NCI-H345 treated with DMSO at 0.1 percent for 48 hours (cell line): ENCODE results near the gene MDM1.

Source experiments
- DNase-seq: peaks from one replicate; lab custom pipeline; 2025; ENCODE audit not compliant: unreplicated experiment; lab: John Stamatoyannopoulos, UW

The MDM1 gene

DNA sequence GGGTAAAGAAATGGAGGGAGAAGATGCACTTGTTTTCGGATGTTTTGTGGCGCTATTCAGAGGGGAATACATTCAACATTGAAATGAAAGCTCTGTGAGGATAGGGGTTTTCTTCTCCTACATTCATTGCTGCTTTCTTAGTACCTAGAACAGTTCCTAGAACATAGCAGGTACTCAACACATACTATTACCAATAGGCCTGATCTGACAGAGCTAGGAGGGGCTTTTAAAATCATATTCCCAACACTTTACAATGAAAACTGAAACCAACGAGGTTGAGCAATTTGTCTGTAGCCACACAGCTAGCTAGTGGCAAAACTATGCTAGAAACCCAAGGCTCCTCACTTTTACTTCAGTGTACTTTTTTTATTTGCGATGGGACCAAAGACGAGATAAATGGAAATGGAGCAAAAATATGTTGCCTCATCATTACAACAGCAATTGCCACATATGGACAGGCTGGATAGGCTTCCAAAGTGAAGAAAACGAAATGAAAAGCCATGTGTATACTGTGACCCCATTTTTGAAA lies 55.7 kb downstream of the MDM1 start:
- no peak for DNase-seq

DNA sequence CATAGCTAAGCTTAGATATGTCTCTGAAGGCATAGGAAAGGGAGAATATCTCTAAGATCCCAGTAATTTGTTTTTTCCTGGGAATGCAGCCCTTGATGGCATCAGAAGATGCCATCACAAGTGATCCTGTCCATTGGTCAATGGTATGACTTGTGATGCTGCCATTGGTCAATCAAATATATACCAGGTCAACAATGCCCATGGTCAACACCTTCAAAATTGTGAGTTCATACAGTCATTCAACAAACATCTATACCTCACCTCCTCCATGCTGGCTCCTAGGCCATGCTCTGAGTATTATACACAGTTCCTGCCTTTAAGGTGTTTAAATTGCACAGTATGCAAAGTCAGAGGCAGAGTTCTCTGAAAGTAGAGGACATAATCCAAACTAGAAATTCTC lies 59.4 kb downstream of the MDM1 start:
- DNase-seq, result no peak

DNA sequence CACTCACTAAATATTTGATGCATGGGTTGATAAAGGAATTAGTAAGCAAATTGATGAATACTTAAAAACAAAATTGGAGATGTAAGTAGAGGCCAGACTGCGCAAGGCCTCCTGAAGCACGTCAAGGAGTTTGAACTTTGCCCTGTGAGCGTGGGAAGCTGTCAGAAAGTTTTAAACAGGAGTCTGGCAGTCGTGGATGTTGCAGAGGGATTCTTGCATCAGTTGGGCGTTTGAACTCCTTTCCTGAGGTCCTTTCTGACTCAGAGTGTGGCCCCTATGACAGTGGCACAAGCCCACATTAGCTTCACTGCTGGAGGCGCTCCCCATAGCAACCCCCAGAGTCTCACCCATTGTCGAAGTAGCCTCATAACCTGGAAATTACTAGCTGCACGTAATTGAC lies 60.8 kb downstream of the MDM1 start:
- DNase-seq, result no peak

DNA sequence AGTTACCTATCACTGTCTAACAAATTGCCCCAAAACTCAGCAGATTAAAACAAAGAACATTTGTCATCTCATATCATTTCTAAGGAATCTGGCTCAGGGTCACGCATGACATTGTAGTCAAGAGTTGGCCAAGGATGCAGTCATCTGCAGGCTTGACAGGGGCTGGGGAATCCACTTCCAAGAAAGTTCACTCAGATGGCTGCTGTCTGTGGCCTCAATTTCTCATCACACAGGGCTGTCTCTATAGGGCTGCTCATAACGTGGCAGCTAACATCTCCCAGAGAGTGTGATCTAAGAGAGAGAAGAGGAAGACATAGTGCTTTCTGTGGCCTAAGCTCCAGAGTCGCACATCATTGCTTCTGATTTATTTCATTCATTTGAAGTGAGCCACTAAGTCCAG lies 61.8 kb downstream of the MDM1 start:
- DNase-seq, result no peak

DNA sequence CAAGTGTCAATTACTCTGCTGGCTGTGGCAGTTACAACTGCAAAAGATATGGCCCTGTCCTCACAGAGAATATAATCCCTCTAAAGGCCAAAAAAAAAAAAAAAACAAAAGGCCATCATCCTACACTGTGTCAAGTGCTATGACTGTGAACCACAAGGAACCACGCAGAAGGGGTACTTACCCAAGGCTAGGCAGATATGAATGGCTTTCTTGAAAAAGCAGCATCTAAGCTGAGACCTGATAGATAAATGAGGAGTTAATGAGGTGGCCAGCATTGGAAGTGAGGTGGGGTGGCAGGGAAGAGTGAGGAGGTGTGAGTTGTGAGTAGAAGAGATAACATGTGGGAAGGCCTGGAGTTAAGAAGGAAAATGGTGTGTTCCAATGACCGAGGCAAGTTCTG lies 62.4 kb downstream of the MDM1 start:
- no peak for DNase-seq

DNA sequence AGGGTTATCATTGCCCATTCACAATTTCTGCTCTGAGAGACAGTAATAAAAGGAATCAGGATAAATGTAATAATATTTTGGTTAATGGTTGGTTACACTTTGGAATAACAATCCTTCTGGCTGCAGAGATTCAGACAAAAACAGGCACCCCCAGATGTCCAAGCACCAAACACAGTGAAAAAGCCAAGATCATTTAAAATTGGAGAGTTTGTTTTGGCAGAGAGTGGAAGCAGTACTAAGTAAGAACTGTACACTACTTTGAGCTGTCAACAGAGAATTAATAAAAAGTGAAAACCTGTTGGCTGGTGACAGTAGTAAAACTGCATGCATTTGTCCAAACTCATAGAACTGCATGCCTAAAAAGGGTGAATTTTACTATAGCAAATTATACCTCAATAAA lies 63.2 kb downstream of the MDM1 start:
- no peak for DNase-seq

DNA sequence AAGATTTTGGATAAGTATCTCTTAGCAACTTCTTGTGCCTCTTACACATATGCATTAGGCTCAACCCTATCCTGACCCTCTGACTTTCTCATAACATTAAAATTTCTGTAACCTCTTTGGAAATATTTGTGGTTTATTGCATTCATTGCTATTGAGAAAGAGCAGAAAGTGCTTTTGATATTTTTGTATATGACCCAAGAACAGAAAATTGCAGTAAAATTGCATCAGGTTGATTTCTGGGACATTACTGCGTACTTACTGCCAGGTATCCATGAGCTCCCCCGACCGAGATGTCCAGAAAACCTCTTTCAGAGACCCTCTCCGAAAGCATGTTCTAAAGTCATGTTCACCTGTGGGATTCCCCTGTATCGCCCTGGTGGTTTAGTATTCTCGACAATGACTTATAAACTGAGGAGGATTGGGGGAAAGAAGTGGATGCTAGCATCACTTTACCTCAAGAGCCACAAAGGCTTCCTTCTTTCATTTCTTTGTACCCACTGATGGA lies 64.2 kb downstream of the MDM1 start:
- DNase-seq, result no peak

DNA sequence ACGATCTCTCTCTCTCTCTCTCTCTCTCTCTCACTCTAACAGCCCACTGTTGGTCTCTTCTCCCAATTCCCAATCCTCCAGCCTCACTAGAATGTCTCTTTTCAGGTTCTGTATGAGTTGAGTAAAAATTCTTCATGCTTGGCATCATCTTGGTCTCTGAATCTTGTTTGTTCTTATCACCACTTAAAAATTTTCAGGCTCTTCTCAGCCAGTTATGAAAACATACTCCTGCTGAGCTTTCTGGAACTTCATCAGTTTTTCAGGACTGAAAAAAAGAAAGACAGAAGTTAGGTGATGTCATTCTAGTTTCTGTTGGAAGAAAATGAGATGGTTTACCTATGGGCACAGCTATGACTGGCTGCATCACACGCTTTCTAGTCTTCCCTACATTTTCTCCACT lies 67.3 kb downstream of the MDM1 start:
- no peak for DNase-seq

DNA sequence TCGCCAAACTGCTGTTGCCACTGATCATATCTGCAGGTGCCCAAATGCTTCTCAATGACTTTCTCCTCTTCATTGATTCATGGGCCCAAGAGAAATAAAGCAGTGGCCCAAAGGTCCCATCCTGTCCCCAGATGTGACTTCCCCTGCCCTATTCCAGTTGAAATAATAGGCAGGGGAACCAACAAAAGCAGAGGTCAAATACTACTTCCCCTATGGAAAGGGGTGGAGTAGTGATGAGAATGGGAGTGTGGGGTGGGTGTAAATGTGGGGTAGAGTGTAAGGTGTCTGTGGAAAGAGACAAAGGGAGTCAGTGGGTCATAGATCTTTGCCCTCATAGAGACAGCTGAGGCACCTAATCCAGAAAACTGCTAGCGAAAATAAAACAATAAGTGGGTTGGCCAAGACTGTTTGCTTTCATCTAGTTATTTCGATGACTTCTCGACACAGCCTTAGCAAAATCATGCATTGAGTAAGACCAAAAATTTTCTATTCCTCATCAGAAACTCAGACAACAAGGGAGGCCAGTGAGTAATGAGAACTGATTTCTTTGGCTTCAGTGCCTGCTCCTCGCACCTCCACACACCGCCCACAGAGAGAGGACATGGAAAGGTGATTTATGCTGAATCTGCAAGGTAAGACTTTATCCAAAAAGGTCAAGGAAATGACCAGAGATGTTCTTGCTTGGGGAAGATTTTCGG lies 67.9 kb downstream of the MDM1 start:
- no peak for DNase-seq

DNA sequence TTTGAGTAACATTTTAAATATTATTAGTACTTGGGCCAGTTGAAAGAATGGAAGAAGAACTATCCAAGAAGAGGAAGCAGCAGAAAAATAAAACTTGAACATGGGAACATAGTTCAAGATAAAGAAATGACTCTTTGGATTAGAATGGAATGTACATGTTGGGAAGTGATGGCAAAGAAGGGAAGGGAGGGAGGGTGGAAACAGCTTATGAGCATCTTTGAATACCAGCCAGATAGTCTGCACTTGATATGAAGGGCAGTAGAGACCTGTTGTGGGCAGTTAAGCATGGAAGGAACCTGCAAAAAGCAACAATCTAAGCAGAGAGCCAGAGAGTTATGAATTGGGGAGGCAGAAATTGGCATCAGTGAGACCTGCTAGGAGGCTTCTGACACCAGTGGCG lies 68.8 kb downstream of the MDM1 start:
- DNase-seq, result no peak

DNA sequence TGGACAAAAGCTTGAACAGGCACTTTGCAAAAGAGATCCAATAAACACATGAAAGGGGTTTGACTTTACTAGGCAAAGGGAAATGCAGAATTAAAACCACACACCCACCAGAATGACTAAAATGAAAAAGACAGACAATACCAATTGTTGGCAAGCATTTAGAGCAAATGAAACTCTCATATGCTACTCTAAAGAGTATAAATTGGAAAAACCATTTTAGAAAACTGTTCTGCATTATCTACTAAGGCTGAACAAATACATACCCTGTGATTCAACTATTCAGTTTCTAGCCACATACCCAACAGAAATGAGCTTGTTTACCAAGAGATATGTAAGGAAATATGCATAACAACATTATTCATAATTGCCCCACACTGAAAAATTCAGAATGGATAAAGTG lies 70.3 kb downstream of the MDM1 start:
- DNase-seq, result no peak

DNA sequence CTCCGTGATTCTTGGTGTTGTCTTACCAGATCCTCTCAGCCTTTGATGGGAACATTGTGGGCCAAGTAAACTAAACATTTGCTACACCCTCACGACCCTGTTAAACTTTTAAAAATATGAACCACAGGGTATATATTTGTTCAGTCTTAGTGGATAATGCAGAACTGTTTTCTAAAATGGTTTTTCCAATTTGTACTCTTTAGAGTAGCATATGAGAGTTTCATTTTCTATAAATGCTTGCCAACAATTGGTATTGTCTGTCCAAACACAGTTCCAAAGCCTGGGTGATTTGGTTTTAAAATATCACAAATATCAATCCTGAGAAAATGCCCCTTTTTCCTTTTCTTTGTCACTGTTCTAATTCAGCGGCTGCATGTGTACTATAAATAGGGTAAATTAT lies 72.0 kb downstream of the MDM1 start:
- DNase-seq, result no peak

DNA sequence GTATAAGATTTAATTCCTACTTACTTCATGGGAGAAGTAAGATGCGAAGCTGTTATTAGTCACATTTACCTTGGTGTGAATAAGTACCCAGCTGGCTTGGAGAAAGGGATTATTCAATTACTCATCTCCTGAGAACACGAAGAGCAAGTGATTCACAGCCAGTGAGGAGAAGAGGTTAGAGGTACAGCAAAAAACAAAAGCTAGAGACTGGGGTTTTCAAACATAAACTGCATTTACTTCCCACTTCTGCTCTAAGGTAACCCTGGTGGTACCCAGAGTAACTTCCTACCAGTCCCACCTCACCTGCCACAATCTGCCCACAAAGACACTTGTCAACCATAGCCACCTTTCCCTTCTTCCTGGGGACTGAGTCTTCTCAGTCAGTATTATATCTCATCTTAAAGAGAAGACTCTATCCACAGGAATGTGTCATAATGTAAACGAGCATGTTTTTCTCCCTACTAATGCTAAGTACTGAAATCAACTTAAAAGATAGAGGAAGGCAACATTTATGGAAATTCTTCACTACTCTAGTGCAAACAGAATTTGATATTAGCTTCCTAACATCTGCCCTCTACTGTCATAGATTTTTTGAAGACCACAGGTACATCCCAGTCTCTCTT lies 72.7 kb downstream of the MDM1 start:
- no peak for DNase-seq

DNA sequence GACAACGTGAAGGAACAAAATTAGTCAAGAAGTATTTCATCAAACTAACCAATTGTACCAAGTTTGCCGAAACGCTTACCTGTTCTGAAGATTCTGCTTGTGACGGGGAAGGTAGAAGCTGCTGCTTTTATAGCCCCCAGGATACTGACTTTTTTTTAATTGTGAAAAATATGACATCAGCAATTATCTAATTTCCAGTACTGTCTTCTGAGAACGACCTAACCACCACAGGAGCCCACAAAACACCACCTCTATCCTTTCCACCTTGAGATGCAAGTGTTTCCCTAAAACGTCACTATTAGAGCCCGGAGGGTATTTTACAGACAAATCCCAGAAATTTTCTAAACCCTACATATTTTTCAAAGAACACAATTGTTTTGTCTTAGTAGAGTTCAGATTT lies 78.7 kb downstream of the MDM1 start, which contains the start of gene IL22:
IL22 (minus strand) TSS at position 101 of the 400 bp plus-strand sequence. CDS start 156 bp downstream, outside the sequence.
- no peak for DNase-seq

DNA sequence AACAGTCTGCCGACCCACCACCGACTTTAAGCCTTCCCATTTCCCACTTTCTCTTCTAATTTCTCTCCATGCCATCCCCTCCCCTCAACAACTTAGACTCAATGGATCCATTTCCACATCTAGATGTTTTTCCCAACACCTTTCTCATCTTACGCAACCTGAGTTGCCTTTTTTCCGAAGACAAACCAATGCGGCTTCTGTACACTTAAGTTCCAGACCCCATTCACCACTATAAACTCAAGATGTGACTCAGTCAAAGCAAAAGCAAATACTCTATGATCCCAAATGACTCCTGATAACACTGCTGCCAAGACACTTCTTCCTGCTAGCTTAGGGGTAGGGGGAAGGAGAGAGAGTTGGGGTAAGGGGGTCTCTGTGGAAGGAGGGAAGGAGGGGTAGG lies 80.1 kb downstream of the MDM1 start:
- DNase-seq, result no peak

DNA sequence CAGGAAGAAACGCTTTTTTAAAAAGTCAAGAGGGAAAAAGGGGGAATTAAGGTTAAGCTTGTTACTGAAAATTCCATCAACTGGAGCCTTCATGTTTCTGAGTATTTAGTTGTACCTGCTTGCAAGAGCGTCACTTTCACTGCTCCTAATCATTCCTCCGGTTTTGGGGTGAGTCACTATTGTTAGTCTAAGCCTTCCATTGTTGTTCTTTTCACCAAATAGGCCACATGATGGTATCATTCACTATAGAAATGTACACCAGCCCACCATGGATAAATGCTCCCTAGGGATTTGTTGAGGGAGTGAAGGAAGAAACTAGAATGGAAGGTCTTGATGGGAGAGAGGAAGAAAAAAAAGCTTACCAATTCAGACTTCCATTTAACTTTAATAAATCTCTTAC lies 81.7 kb downstream of the MDM1 start:
- DNase-seq, result no peak

DNA sequence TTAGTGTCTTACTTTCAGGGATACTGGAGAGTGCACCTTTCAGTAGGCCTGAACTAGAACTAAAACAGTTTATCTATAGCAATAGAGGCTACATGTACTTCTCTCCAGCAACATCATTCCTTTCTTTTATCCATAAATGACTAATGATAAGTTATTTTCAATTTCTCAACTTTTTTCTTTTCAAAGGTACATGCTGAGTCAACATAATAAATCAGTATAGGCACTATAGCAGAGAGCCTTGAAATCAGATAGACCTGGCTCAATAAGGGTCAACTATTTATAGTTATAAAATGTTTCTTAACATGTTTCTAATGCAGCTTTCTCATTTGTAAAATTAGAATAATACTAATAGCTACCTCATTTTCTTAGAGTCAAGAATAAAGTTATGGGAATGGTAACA lies 84.4 kb downstream of the MDM1 start:
- no peak for DNase-seq

DNA sequence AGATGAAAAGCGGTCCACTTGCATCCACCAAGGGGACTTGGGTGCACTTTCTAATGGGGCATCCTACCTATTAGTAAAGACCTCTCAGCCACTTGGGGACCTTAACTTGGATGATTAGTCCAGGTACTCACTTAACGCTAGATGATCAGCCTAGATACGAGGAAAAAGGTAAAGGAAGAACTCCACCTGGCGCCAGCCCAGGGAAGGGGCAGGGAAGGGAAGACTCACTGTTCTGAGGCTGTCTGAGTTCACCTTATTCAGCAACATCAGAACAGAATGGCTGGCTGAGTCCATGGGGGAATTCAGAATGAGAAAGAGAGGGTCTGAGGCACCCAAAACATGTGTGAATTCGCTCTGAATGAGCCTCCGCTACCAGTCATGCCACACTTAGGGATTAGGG lies 85.8 kb downstream of the MDM1 start:
- DNase-seq, result no peak

DNA sequence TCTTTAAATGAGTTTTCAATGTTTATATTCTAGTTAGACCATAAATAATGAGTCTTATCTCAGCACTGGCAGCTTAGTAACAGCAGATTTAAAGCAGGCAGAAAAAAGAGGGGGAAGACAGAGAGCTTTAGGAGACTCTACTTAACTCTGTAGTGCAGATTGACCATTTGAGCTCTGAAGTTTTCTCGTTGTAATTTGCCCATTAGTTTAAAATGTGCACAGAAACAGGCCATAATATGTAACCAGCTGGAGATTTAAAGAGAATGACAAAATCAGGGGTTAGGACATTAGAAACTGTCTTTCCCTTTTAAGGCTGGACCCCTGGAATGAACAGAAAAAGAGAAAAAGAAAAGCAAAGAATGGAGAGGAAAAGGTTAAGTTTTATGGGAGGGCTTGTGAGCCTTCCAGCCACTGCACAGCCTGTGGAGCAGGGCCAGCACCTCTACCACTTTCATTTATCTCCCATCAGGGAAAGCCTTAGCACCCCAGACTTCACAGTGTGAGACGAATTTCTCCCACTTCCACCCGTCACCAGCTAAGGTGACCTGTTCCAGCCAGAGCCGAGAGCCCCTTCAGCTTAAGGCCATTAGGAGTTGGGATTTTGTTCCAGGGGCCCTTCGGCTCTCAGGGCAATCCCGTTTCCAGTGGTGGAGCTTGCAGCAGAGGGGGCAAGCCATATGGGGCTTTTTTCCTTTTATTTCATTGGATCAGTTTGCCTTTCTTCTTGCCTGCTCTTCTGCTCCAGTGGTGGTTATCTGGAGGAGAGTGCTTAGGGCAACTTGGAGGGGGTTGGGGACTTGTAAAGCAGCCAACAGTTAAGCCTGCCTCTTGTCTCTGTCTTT lies 86.8 kb downstream of the MDM1 start:
- DNase-seq, result no peak
